Brain pericyte (primary cell): Measurements from ENCODE around the gene MIP.
"Not testable (repeated sequence)": the region's sequence is repeated elsewhere in the genome, so short reads cannot be mapped to it uniquely, and the experiment has no call there.

Experiments
- DNase-seq: peaks from one replicate; pipeline ENCODE4 v3.0.0-alpha.2; 2012; ENCODE audit warnings: low read depth, low spot score

MIP gene

DNA sequence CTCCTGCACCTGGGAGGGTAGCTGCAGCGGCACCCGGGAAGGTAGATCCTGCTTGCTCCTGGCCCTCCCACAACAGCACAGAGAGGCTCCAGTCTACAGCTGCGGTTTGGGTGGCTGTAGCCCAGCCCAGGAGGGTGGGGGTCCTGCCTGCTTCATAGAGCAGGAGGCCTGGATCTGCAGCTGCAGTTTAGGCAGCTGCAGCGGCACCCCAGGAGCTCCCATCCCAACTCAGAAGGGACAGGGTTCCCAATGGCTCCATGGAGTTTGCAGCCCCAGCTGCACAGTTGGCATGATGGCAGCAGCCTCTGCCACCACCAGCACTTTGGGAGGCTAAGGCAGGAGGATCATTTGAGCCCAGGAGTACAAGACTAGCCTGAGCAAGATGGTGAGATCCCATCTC lies 43.7 kb downstream of the MIP start:
- no peak for DNase-seq

DNA sequence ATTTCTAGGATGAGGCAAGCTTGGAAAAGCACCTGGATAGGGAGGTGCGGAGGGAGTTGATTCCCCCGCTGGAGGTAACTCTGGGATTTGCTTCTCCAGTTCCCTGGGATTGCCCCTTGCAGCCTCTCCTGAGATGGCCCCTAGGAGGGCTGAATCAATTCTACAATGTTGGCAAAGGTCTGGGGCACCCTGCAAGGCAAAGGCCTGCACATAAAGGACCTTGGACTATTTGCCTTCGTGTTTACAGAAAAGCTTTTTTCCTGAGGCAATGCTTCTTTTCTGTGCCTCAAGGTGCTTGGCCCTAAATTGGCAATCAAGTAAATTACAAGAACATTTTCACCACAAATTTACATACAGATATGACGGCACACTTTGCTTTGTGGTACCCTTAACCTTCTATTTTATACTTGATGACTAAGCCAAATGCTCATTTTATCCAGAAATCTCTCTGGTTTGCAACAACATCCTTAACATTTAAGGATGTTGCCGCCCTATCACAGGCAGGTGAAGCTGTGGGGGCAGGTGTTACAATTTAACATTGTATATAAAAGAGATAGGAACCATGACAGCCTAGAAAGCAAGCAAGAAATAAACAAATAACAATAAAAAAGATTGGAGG lies 45.5 kb downstream of the MIP start:
- no peak for DNase-seq

DNA sequence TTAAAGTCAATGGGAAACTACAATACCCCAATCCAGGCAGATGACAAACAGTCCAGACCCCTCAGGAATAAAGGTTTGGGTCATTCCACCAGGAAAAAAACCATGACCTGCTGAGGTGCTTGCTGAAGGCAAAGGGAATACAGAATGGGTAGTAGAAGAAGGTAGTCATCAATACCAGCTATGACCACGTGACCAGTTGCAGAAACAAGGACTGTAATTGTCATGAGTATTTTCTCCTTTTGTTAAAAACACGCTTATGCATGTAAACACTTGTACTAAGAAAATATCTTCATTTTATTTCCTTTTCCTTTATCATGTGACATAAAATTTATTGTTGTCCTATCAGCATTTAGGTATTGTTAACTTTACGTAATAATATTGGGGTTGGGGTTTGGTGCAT lies 50.2 kb downstream of the MIP start:
- DNase-seq = not testable (repeated sequence)

DNA sequence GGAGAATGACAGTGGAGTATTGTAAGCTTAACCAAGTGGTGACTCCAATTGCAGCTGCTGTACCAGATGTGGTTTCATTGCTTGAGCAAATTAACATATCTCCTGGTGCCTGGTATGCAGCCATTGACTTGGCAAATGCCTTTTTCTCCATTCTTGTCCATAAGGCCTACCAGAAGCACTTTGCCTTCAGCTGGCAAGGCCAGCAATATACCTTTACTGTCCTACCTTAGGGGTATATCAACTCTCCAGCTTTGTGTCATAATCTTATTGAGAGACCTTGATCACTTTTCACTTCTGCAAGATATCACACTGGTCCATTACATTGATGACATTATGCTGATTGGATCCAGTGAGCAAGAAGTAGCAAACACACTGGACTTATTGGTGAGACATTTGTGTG lies 52.8 kb downstream of the MIP start:
- DNase-seq = not testable (repeated sequence)

DNA sequence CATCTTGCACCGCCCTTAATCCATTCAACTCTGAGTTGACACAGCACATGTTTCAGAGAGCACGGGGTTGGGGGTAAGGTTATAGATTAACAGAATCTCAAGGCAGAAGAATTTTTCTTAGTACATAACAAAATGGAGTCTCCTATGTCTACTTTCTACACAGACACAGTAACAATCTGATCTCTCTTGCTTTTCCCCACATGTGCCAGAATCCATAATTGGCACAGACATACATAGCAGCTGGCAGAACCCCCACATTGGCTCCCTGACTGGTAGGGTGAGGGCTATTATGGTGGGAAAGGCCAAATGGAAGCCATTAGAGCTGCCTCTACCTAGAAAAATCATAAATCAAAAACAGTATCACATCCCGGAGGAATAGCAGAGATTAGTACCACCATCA lies 53.3 kb downstream of the MIP start:
- DNase-seq = not testable (repeated sequence)
